Activated T-helper 2 cell treated with anti-CD3 and anti-CD28 coated beads, Interferon-gamma antibody, Interleukin-2, Interleukin-4, amounts not matched to agents 10 μg/mL and 5 μg/mL and 100 μg/mL, durations not matched to agents 14 hours and 24 hours and 36 hours (primary cell): Measurements from ENCODE around the gene TMEM97. TPM values are rescaled to one million over a fixed set of nuclear protein-coding genes. Genes with fewer than 3 reads are reported as not detected.
"Not testable (repeated sequence)": the region's sequence is repeated elsewhere in the genome, so short reads cannot be mapped to it uniquely, and the experiment has no call there.

ENCODE experiments used
- DNase-seq: peaks from one replicate; pipeline ENCODE4 v3.0.0; 2021; ENCODE audit warnings: low spot score
- H3K27ac Mint-ChIP-seq: one replicate; pipeline ENCODE4 v1.8.0; 2021; ENCODE audit warnings: mixed read lengths
- H3K27me3 Mint-ChIP-seq: one replicate; pipeline ENCODE4 v1.8.0; 2021; ENCODE audit warnings: low read depth, mixed read lengths
- H3K36me3 Mint-ChIP-seq: one replicate; pipeline ENCODE4 v1.8.0; 2021; ENCODE audit warnings: low read depth, mixed read lengths
- H3K4me1 Mint-ChIP-seq: one replicate; pipeline ENCODE4 v1.8.0; 2021; ENCODE audit warnings: low read depth, mixed read lengths
- H3K4me3 Mint-ChIP-seq: one replicate; pipeline ENCODE4 v1.8.0; 2021; ENCODE audit warnings: low read depth, mild to moderate bottlenecking, moderate library complexity, mixed read lengths
- H3K9me3 Mint-ChIP-seq: one replicate; pipeline ENCODE4 v1.8.0; 2021; ENCODE audit warnings: mixed read lengths
- intact Hi-C: fragments of 100-400 bp; cut with micrococcal nuclease; formaldehyde crosslinking; loops from one replicate; pipeline ENCODE4 v1.15.1; 2023
- total RNA-seq: library from RNA; stranded (reverse); gene quantifications from 2 replicates; pipeline ENCODE4 v1.2.3, GENCODE V29; 2022

The TMEM97 gene
- total RNA-seq, 1 donor from 2014 or later: 60.5 TPM

- peaks cover 29% of the 10 kb centered on the region for H3K4me1 Mint-ChIP-seq
- no peak for DNase-seq
- H3K4me3 Mint-ChIP-seq: peak overlapping the region; percentile 97
- intact Hi-C loops: loop anchor here (1.0 to 10.0 kb wide), 4 partner anchors 16 to 290 kb away; partner anchors contain the start of genes NLK, POLDIP2, SARM1 and TMEM97
- H3K9me3 Mint-ChIP-seq: no peaks in the 10 kb centered on the region
- peak overlapping the region; percentile 89 for H3K27ac Mint-ChIP-seq
- no peaks in the 10 kb centered on the region for H3K27me3 Mint-ChIP-seq
- H3K36me3 Mint-ChIP-seq: no peaks in the 10 kb centered on the region
Measured at GRCh38 chr17:28334666-28335200, 15.7 kb downstream of the TMEM97 start.

- Mint-ChIP-seq H3K4me1 (peaks cover 29% of the 10 kb centered on the region), H3K9me3 (no peaks in the 10 kb centered on the region), H3K27ac (peak within 1 kb of the TSS; percentile 89), H3K36me3 (peaks cover 5% of the 10 kb centered on the region), H3K4me3 (peak within 1 kb of the TSS; percentile 97), H3K27me3 (no peaks in the 10 kb centered on the region)
- intact Hi-C loops: loop anchor here (1.0 to 10.0 kb wide), 4 partner anchors 17 to 291 kb away; partner anchors contain the start of genes NLK, POLDIP2, SARM1 and TMEM97
- DNase-seq: peak; percentile 98
Measured at GRCh38 chr17:28335201-28335958, 16.4 kb downstream of the TMEM97 start, which contains the start of the genes IFT20 and TNFAIP1. Gene IFT20, minus strand, starts transcription at chr17:28335472. Its CDS starts 3,487 bp downstream, at chr17:28331985. Gene TNFAIP1, plus strand, starts transcription at chr17:28335761. Its CDS starts 3,761 bp downstream, at chr17:28339522.

GRCh38 chr17:28335959-28336871 is 17.2 kb downstream of the TMEM97 start:
- intact Hi-C loops: loop anchor here (1.0 to 10.0 kb wide), 4 partner anchors 17 to 291 kb away; partner anchors contain the start of genes NLK, POLDIP2, SARM1 and TMEM97

GRCh38 chr17:28338056-28338768 is 19.2 kb downstream of the TMEM97 start:
- H3K4me3 Mint-ChIP-seq: no peak overlapping the region
- H3K9me3 Mint-ChIP-seq: no peaks in the 10 kb centered on the region
- H3K36me3 Mint-ChIP-seq: peaks cover 30% of the 10 kb centered on the region
- DNase-seq: no peak
- H3K27me3 Mint-ChIP-seq: no peaks in the 10 kb centered on the region
- intact Hi-C loops: loop anchor here (10.0 kb wide), 1 partner anchor 293 kb away; the partner anchor contains the start of gene NLK
- H3K4me1 Mint-ChIP-seq: peaks cover 29% of the 10 kb centered on the region
- H3K27ac Mint-ChIP-seq: no peak overlapping the region

More at GRCh38 chr17:28335959-28336871, 17.2 kb downstream of the TMEM97 start:
- Mint-ChIP-seq H3K27me3 (no peaks in the 10 kb centered on the region), H3K4me3 (peak overlapping the region; percentile 97), H3K9me3 (no peaks in the 10 kb centered on the region), H3K27ac (peak overlapping the region; percentile 89), H3K36me3 (peaks cover 13% of the 10 kb centered on the region), H3K4me1 (peaks cover 29% of the 10 kb centered on the region)
- DNase-seq: no peak

- not testable (repeated sequence) for H3K27ac Mint-ChIP-seq, H3K9me3 Mint-ChIP-seq, H3K27me3 Mint-ChIP-seq, H3K4me3 Mint-ChIP-seq, DNase-seq
- intact Hi-C loops: loop anchor here (10.0 kb wide), 1 partner anchor 294 kb away; the partner anchor contains the start of gene NLK
- H3K4me1 Mint-ChIP-seq: peaks cover 28% of the 10 kb centered on the region
- H3K36me3 Mint-ChIP-seq: peaks cover 30% of the 10 kb centered on the region
Measured at GRCh38 chr17:28338769-28339212, 19.8 kb downstream of the TMEM97 start.

GRCh38 chr17:28339431-28339830 is 20.4 kb downstream of the TMEM97 start:
- Mint-ChIP-seq H3K27ac (no peak overlapping the region), H3K36me3 (peaks cover 36% of the 10 kb centered on the region), H3K27me3 (no peaks in the 10 kb centered on the region), H3K4me3 (no peak overlapping the region), H3K9me3 (no peaks in the 10 kb centered on the region), H3K4me1 (peaks cover 21% of the 10 kb centered on the region)
- intact Hi-C loops: loop anchor here (10.0 kb wide), 1 partner anchor 295 kb away; the partner anchor contains the start of gene NLK
- no peak for DNase-seq

- Mint-ChIP-seq H3K4me1 (peaks cover 15% of the 10 kb centered on the region), H3K27ac (no peak overlapping the region), H3K36me3 (peaks cover 41% of the 10 kb centered on the region), H3K4me3 (no peak overlapping the region), H3K9me3 (no peaks in the 10 kb centered on the region), H3K27me3 (no peaks in the 10 kb centered on the region)
- intact Hi-C loops: no loop called here
- DNase-seq: no peak
Measured at GRCh38 chr17:28340374-28340773, 21.4 kb downstream of the TMEM97 start.

- no peak for DNase-seq
- Mint-ChIP-seq H3K27me3 (no peaks in the 10 kb centered on the region), H3K4me1 (peaks cover 14% of the 10 kb centered on the region), H3K36me3 (peaks cover 52% of the 10 kb centered on the region), H3K9me3 (no peaks in the 10 kb centered on the region), H3K4me3 (no peak overlapping the region), H3K27ac (no peak overlapping the region)
- intact Hi-C loops: no loop called here
Measured at GRCh38 chr17:28341516-28341915, 22.5 kb downstream of the TMEM97 start.

GRCh38 chr17:28342313-28342712 is 23.3 kb downstream of the TMEM97 start:
- Mint-ChIP-seq H3K9me3 (no peaks in the 10 kb centered on the region), H3K4me1 (peaks cover 6% of the 10 kb centered on the region), H3K4me3 (no peak overlapping the region), H3K36me3 (peaks cover 60% of the 10 kb centered on the region), H3K27ac (no peak overlapping the region), H3K27me3 (no peaks in the 10 kb centered on the region)
- no peak for DNase-seq
- intact Hi-C loops: no loop called here

- no peak overlapping the region for H3K27ac Mint-ChIP-seq
- peaks cover 69% of the 10 kb centered on the region for H3K36me3 Mint-ChIP-seq
- H3K27me3 Mint-ChIP-seq: no peaks in the 10 kb centered on the region
- no peak overlapping the region for H3K4me3 Mint-ChIP-seq
- peaks cover under 1% of the 10 kb centered on the region for H3K4me1 Mint-ChIP-seq
- no peak for DNase-seq
- intact Hi-C loops: no loop called here
- H3K9me3 Mint-ChIP-seq: no peaks in the 10 kb centered on the region
Measured at GRCh38 chr17:28343491-28343932, 24.5 kb downstream of the TMEM97 start.

GRCh38 chr17:28344011-28344410 is 25.0 kb downstream of the TMEM97 start:
- Mint-ChIP-seq H3K36me3 (peaks cover 74% of the 10 kb centered on the region), H3K4me3 (no peak overlapping the region), H3K27ac (no peak overlapping the region), H3K4me1 (no peaks in the 10 kb centered on the region), H3K27me3 (no peaks in the 10 kb centered on the region), H3K9me3 (no peaks in the 10 kb centered on the region)
- DNase-seq: no peak
- intact Hi-C loops: no loop called here
